IPS DF 19.7 (cell line): ENCODE measurements around the gene TMA7B.
"Not testable (repeated sequence)": the region's sequence is repeated elsewhere in the genome, so short reads cannot be mapped to it uniquely, and the experiment has no call there.

Experiments
- DNase-seq: peaks from one replicate; pipeline ENCODE4 v3.0.0-alpha.2; 2013; ENCODE audit warnings: low read depth, low spot score

TMA7B gene

GRCh38 chr22:39983346-39983745, 23.1 kb downstream of the TMA7B start:
- DNase-seq = no peak

- no peak for DNase-seq
These were observed 23.8 kb downstream of the TMA7B start for GRCh38 chr22:39984006-39984405.

GRCh38 chr22:39984746-39985145, 24.5 kb downstream of the TMA7B start:
- no peak for DNase-seq

- DNase-seq = no peak
These were observed 25.3 kb downstream of the TMA7B start for GRCh38 chr22:39985383-39986035.

- DNase-seq = no peak
These were observed 28.4 kb downstream of the TMA7B start for GRCh38 chr22:39988386-39989114.

GRCh38 chr22:39989633-39990032, 29.4 kb downstream of the TMA7B start:
- DNase-seq = no peak

- DNase-seq = no peak
These were observed 30.5 kb downstream of the TMA7B start for GRCh38 chr22:39990686-39991085.

- DNase-seq = no peak
These were observed 31.1 kb downstream of the TMA7B start for GRCh38 chr22:39991159-39991860.

- DNase-seq = no peak
These were observed 32.1 kb downstream of the TMA7B start for GRCh38 chr22:39992088-39992826.

- DNase-seq = not testable (repeated sequence)
These were observed 32.7 kb downstream of the TMA7B start for GRCh38 chr22:39992894-39993293.

GRCh38 chr22:39994041-39994565, 33.9 kb downstream of the TMA7B start:
- no peak for DNase-seq

- DNase-seq = no peak
These were observed 34.6 kb downstream of the TMA7B start, which contains the start of gene FAM83F for GRCh38 chr22:39994566-39995392. TSS of gene FAM83F (plus strand) at chr22:39994954. CDS start at chr22:39995043, 89 bp downstream.

- no peak for DNase-seq
These were observed 35.4 kb downstream of the TMA7B start for GRCh38 chr22:39995393-39996252.

GRCh38 chr22:39996732-39997131, 36.5 kb downstream of the TMA7B start:
- DNase-seq = no peak

- DNase-seq = no peak
These were observed 37.2 kb downstream of the TMA7B start for GRCh38 chr22:39997421-39997820.

GRCh38 chr22:39997939-39998726, 37.9 kb downstream of the TMA7B start:
- peak; percentile 57 for DNase-seq

- no peak for DNase-seq
These were observed 39.1 kb downstream of the TMA7B start for GRCh38 chr22:39999144-39999757.

GRCh38 chr22:40000171-40000570, 40.0 kb downstream of the TMA7B start:
- no peak for DNase-seq
